Measurements from ENCODE around the gene IRF2BP1.
A peak's percentile ranks its signal among the peaks of the same experiment; 100 is the strongest.

The IRF2BP1 gene, protein sequence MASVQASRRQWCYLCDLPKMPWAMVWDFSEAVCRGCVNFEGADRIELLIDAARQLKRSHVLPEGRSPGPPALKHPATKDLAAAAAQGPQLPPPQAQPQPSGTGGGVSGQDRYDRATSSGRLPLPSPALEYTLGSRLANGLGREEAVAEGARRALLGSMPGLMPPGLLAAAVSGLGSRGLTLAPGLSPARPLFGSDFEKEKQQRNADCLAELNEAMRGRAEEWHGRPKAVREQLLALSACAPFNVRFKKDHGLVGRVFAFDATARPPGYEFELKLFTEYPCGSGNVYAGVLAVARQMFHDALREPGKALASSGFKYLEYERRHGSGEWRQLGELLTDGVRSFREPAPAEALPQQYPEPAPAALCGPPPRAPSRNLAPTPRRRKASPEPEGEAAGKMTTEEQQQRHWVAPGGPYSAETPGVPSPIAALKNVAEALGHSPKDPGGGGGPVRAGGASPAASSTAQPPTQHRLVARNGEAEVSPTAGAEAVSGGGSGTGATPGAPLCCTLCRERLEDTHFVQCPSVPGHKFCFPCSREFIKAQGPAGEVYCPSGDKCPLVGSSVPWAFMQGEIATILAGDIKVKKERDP

DNA sequence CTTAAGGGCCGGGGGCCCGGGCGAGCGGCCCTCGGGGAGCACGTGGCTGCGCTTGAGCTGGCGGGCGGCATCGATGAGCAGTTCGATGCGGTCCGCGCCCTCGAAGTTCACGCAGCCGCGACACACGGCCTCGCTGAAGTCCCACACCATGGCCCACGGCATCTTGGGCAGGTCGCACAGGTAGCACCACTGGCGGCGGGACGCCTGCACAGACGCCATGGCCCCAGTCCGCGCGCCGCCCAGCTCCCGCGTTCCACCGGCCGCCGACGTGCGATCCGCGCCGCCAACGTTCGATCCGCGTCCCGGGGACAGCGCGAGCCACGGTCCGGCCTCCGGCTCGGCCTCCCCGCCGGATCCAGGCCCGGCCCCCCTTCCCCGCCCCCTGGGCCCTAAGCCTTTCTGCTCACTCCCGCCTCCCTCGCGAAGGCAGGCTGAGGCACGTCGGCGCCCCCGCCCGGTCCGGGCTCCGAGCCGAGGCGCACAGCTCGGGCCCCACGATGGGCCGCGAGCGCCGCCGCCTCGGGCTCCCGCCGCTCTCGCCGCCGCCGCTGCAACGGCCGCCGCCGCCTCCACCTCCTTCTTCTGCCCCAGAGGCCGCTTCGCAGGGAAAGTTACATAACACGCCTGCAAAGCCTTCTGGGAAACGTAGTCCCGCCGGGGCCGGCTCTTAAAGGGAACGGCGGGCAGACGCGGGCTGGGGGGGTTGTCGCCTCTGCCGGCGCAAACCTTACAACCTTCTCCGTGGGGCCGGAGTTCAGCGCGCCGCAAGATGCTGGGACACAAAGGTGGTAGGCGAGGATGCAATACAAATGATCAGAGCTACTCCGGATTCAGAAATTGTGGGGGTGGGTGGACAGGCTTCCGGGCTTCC lies at the start of gene IRF2BP1:
Gene IRF2BP1 (minus strand): TSS at position 586 of the 871 bp plus-strand sequence. CDS start 367 bp downstream, at position 219.
- DNase-seq, result peak; percentile 95

DNA sequence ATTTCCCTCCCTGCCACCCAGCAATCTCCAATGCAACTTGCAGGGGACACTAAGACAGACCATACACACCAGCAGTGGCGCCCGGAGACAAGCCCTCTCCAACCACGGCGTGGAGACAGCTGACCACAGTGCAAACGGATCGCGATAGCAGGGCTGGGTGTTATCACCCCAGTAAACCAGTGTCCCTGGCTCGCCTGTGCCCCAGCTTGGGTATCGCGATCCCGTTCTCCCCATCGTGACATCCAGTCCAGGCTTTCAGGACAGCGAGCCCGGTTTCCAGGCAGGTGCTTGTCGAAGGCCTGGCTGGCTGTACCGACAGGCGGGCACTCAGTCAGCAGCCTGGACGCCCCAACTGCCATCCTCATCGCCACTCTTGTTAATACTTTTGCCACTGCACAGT lies 49.3 kb upstream of the IRF2BP1 start:
- no peak for DNase-seq

DNA sequence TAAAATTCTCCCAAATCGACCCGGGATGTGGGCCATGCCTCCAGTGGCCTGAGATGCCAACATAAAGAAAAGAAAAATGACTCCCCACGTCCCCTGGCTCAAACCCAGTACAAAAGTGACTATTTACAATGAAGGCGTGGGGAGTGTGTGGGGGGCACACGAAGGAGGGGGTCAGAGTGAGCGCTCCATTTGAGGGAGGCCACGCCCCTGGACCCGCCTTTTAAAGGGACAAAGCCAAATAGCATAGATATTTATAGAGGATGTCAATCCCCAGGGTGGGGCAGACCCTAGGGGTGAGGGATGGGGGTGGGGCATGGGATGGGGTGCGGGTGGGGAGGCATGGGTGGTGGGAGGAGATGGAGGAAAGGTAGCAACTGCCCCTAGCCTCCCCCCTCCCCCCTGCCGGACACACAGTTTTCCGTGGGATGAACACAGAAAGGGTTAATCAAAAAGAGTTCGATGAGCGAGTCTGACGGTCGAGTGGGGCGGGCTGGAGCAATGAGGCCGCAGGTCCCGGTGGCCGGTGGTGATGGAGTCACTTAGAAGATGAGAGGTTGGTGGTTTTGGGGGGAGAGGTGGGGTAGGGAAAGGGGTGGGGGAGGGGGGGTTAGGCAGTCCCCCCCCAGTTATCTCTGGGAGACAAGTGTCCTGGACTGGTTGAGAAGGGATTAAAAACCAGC lies 48.8 kb upstream of the IRF2BP1 start:
- DNase-seq, result no peak

DNA sequence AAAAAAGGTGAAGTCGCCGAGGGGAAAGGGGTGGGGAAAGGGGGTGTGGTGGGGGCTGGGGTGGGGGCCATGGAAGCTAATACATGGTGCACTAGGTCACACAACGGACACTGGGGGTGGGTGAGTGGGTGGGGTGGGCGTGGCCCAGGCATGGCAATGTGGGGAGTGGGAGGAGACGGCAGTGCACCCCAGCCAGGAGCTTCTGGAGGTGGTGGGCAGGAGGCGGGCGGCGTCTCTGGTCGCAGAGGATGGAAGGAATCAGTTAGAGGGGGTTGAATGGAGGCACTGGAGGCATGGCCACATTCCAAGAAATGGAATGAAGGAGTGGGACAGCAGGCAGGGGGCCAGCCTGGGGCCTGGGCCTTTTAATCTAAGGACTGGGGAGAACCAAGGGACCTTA lies 47.8 kb upstream of the IRF2BP1 start:
- no peak for DNase-seq

DNA sequence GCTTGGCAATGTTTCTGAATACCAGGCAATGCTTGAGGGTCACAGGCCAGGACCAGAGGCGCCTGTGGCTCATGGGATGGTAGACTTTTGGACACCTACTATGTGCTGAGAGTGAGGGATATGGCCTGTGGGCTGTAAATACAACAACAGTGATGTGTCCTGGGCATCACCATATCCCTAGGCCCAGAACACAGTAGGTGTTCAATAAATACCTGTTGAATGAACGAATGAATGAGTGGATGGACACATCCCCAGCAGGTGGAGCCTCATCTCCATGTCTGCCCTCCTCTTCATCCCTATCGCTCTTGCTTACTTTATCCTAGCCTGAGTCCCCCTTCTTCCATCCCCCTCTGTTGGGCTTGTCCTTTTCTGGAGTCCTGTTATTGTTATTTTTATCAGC lies 45.1 kb upstream of the IRF2BP1 start:
- no peak for DNase-seq

DNA sequence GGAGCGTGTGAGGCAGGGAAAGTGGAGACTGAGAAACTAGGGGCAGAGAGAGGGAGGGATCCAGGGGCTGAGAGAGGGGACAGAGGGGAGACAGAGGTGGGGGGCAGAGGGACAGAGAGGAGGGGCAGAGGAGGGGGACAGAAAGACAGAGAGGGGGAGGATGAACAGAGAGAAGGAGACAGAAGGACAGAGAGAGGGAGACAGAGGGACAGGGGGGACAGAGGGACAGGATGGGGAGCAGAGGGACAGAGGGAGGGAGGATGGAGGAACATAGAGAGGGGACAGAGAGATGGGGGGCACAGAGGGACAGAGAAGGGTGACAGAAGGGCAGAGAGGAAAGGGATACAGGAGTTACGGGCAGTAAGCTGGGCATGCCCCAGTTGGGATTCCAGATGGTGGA lies 43.3 kb upstream of the IRF2BP1 start:
- no peak for DNase-seq

DNA sequence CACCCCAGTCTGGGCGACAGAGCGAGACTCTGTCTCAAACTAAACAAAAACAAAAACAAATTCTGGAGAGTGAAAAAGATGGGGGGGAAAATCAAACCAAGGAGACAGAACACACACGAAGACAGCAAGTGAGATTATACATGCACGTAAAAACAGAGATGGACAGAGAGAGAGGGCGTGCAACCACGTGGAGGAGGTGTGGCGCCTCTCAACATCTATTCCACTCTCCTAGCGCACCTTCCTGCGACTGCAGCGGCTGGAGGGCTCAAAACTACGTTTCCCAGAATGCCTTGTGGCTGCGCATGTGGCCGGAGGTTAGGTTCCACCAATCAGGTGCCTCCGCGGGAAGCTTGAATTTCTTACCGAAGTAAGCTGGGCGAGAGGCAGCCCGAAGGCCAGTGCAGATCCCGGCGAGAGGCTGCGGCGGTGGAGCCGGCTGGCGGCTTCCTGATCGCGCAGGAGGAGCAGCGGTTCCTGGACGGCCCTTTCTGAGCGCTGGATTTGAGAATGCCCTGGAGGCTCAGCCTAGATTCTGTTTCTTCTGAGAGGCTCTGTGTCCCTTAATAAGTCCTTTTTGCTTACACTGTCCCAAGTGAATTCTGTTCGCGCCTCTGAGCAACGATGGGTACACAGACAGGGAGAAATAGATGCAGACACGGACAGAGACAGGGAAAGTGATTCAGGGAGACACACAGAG lies 41.8 kb upstream of the IRF2BP1 start:
- peak; percentile 93 for DNase-seq

DNA sequence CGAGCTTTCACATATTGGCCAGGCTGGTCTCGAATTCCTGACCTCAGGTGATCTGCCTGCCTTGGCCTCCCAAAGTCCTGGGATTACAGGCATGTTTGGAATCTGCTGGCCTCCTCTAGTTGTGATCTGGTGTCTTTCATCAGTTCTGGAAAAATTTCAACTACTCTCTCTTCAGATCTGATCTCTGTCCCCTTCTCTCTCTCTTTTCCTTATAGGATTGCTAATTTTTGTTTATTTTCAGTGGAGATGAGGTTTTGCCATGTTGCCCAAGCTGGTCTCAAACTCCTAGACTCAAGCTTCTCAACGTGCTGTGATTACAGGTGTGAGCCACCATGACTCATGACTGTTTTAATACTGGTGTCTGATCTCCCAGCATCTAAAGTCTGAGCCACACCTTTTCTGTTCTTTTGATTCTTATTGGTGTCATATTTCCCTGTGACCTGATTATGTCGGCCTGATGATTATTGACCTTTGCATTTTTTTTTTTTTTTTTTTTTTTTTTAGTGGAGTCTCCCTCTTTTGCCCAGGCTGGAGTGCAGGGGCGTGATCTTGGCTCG lies 39.0 kb upstream of the IRF2BP1 start:
- DNase-seq, result no peak

DNA sequence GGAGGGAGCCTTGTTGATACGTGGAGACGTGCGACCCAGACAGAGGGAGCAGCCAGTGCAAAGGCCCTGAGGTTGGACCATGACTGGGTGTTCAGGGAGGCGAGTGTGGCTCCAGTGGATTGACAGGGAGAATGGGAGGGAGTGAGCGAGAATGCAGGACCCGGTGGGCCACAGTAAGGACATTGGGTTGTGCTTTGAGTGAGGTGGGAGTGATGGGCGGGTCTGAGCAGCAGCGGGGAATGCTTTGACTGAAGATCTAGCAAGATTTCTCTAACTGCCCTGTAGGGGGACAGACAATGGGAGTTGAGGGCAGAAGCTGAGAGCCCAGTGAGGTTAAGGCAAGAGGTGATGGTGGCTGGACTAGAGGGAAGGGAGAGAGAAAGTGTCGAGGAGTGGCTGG lies 36.3 kb upstream of the IRF2BP1 start:
- no peak for DNase-seq

DNA sequence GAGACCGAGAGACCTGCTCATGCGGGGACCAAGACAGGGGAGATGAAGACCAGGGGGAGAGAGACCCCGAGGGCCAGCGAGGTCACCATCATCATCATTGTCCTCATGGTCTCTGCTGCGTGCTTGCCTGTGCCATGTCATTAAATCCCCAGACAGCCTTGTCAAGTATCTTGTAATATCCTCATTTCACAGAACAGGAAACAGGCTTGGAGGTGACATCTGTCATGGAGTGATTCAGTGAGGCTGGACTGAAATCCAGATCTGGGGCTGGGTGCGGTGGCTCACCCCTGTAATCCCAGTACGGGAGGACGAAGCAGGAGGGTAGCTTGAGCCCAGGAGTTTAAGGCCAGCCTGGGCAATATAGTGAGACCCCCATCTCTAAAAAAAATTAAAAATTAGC lies 34.5 kb upstream of the IRF2BP1 start:
- DNase-seq, result no peak

DNA sequence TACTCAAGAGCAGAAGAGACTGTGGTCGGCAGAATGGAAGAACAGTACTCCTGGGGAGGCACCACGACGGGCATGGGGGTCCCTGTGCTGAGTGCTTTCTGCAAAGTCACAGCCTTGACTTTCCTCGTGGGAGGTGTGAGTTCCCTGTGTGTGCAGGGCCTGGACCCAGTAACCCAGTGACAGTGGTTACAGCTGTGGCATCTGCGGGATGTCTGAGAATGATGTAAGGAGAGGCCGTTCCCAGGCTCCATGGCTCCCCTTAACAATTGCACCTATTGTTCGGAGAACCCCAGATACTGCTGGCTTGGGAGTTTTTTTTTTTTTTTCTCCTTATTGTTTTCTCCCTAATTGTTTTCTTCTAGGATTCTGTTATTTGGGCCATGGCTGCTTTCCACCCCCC lies 33.7 kb upstream of the IRF2BP1 start:
- no peak for DNase-seq

DNA sequence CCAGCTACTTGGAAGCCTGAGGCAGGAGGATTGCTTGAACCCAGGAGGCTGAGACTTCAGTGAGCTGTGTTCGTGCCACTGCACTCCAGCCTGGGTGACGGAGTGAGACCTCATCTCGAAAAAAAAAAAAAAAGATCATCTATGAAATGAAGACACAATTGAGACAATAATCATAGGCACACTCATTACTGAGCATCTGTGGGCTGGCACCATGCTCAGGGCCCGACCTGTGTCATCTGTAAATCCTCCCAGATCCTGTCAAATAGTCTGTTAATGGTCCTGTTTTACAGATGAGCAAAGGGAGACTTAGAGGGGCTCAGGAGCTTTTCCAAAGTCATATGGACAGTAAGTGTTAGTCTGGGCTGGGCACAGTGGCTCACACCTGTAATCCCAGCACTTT lies 32.8 kb upstream of the IRF2BP1 start:
- no peak for DNase-seq

DNA sequence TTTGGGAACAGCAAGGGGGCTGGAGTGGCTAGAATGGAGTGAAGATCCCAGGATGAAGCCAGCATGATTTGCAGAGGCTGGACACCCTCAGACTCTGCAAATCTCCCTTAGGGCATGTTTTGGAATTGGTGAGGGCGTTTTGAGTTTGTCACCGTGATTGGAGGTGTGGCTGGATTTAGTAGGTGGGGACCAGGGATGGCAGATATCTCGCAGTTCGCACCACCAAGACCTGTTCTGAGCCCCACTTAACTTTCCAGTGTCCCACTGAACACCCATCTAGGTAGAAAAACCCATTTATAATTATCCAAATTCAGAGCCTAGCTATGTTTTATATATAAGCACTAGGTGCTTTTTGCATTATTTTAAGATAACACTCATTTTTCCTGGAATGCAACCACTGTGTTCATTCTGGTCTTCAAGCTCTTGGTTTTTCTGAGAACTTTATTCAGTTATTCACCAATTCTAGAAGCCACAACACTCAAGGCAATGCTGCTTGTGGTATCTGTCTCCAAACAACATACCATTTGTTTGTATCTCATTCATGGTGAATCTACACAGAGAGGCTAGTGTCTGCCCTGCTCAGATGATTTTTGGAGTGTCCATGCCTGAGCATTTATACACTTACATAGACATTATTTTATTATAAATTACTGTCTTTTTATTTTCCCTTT lies 31.6 kb upstream of the IRF2BP1 start:
- no peak for DNase-seq

DNA sequence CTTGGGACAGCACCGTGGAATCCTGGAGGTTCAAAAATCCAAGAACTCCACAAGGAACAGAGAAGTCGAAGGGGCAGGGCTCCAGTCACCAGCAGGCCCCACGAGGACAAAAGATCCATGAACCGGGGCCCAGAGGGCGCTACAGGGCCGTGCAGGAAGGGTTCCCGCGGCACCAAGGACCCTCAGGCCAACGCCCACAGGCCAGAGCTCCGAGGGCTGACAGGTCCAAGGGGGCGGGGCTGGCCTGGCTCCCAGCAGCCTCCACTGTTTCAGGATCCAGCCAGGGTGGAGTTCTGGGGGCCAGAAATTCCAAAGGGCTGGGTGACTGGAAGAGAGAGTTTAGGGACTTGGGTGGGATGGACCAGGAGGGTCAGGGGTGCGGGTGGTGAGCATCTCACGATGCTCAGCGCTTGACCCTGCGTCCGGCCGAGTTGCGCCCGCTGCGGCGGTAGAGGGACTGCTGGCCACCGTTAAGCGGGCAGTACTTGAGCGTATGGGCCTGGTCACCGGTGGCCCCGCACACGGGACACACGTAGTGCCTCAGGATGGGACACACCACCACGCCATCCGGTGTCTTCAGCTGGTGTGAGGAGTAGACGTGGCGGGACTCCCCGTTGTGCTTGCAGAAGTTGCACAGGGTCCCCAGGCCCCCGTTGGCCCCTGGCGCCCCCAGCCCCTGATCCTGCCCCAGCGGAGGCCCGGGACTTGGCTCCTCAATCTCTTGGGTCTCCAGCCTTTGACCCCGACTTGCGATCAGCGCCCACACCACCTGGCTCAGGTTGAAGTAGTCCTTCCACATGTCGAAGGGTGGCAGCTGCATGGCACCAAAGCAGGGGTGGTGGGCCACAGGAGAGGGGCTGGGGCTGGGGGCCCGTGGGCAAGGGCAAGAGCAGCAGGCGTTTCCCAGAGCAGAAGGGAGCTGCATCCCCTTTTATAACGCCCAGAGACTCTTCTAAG lies 28.2 kb upstream of the IRF2BP1 start, which contains the start of gene NANOS2:
Gene NANOS2 (minus strand): TSS at position 905 of the 957 bp plus-strand sequence. CDS start 85 bp downstream, at position 820.
- peak; percentile 12 for DNase-seq

DNA sequence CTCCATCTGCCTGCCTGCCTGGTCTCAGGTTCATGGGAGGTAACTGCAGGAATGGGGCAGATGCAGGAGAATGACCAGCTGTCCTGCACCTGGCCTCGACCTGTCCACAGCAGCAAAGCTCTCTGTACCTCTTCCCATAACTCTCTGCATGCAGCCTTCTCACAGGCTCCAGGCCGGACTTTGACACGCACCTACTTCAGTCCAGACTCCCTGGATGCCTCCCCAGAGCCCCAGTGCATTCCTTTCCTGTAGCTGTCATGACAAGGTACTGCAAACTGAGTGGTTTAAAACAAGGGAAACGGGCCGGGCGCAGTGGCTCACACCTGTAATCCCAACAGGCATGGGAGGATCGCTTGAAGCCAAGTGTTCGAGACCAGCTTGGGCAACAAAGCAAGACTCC lies 25.4 kb upstream of the IRF2BP1 start:
- DNase-seq, result no peak

DNA sequence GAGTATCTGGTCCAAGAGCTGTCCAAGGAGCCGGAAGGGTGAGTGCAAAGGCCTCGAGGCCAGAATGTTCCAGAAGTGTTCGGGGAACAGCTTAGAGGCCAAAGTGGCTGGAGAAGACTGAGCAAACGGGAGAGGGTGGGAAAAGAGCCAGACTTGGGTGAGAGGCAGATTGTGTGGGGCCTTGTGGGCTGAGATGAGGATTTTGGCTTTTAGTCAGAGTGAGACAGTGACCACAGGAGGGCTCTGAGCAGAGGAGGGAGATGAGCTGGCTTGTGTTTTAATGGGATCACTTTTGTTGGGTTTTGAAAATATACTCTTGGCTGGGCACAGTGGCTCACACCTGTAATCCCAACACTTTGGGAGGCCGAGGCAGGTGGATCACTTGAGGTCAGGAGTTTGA lies 23.0 kb upstream of the IRF2BP1 start:
- no peak for DNase-seq

DNA sequence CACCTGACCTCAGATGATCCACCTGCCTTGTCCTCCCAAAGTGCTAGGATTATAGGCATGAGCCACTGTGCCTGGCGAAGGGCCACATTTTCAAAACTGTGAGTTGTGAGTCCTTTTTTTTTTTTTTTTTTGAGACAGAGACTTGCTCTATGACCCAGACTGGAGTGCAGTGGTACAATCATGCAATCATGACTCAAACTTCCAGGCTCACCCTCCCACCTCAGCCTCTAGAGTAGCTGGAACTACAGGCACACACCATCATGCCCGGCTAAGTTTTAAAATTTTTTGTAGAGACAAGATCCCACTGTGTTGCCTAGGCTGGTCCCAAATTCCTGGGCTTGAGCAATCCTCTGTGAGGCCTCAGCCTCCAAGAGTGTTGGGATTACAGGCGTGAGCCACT lies 20.3 kb upstream of the IRF2BP1 start:
- peak; percentile 29 for DNase-seq

DNA sequence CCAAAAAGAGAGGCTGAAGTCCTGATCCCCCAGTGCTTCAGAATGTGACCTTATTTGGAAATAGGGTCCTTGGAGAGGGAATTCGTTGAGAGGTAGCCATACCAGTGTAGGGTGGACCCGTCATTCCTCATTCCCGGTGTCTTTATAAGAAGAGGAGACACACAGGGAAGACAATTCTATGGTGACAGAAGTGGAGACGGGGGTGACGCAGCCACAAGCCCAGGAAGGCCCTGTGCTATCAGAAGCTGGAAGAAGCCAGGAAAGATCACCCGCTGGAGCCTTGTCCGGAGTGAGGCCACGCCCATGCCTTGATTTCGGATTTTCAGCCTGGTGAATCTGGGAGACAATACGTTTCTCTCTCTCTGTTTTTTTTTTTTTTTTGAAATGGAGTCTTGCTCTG lies 19.1 kb upstream of the IRF2BP1 start:
- no peak for DNase-seq

DNA sequence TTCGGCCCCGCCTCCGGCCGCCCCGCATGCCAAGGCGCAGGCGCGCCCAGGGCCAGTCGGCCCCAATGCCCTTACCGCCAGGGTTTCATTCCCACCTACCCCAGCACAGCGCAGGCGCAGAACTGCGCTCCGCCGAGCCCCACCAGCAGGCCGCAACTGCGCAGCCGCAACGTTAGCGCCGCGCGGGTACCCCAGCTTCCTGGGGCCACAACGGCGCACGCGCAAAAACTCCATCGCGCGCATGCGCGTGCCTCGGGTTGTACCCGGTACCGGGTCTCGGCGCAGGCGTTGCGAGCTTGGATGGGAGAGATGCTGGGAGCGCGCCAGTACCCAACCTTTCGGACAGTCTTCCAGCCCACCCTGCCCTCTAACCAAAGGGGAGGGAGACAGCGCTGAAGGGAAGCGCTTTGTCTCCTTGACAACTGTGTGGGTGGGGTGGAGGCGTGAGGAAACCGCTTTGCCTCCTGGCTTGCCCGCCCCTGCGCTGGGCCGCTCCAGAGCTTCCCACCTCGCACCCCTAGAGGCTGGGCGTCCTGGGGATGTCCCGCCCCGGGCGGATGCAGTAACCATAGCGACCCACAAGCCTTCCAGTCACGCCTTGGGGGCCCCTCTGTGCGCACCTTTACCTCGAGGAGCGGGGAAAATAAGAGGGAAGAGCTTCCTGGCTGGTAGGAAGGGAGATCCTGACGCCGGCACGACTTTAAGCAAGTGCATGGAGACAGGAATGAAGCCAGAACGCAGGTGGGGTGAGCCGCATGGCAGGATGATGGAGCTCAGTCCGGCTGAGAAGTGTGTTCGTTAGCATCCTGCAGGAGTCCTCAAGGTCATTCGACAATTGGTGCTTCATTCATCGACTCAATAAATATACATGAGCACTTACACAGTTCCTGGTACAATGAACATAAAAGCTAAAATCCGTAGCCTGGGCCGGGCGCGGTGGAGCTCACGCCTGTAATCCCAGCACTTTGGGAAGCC lies 17.0 kb upstream of the IRF2BP1 start:
- DNase-seq, result peak; percentile 100

All from suppressor macrophage treated with lipopolysaccharide for 4 hours (primary cell).